BJ (cell line): ENCODE results near the gene ALK. TPM values are rescaled to one million over a fixed set of nuclear protein-coding genes. Genes with fewer than 3 reads are reported as not detected.

Experiments
- CTCF ChIA-PET: fragments of 350-600 bp; formaldehyde crosslinking; extraction: SDS; loops from one replicate; lab custom pipeline; 2021; ENCODE audit warnings: antibody characterized with exemption, inconsistent platforms; lab: Yijun Ruan, JAX
- POLR2A ChIA-PET: fragments of 300-600 bp; sonication (Branson Sonifier 250); formaldehyde crosslinking; extraction: SDS; loops from one replicate; lab custom pipeline; 2021; ENCODE audit warnings: antibody characterized with exemption; lab: Charles Lee
- DNase-seq: peaks from one replicate; pipeline ENCODE4 v3.0.0-alpha.2; 2011; ENCODE audit warnings: low read depth
- H3K27me3 ChIP-seq: 2 replicates; pipeline ENCODE4 v1.6.0; 2011; ENCODE audit warnings: low read length; ENCODE audit not compliant: control insufficient read depth, insufficient read depth
- H3K36me3 ChIP-seq: 2 replicates; pipeline ENCODE4 v1.5.1; 2011; ENCODE audit warnings: low read length; ENCODE audit not compliant: control insufficient read depth, insufficient read depth
- H3K4me3 ChIP-seq: 2 replicates; pipeline ENCODE4 v1.5.1; 2011; ENCODE audit warnings: low read depth, mild to moderate bottlenecking, control low read depth, low read length
- polyA plus RNA-seq: library from polyadenylated mRNA; depleted of rRNA; stranded (reverse); fragments of >200 nt; gene quantifications from 2 replicates; pipeline ENCODE4 v1.2.3, GENCODE V29; 2011
- TF ChIP-seq, protein P1 (sequence below): IDR thresholded peaks from 2 replicates; pipeline ENCODE4 v1.5.1; 2011; ENCODE audit warnings: low read depth, mild to moderate bottlenecking, control low read depth, inconsistent platforms, low read length, moderate library complexity; ENCODE audit not compliant: insufficient read depth

The ALK gene
- polyA plus RNA-seq, 1 experiment, result not detected

DNA sequence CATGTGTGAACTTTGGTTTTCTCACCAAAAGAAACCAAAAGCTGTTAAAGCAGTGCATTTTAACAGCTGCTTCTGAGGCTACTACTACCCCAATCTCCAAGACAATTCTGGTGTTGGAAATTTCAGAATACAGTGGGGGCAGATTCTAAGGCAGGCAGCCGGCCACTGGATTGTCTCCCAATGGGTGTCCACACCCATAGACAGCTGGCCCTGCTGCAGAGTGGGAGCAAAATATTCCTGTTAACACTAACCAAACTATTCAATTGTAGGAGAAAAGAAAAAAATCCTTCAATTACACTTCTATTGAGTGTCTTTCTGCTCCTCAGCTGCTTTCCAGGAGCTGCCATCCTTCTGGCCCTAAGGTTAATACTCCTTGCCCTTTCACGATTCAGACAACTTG, 223.7 kb downstream of the ALK start:
- no peaks in the 10 kb centered on the region for H3K27me3 ChIP-seq
- ChIA-PET POLR2A (no interaction called here), CTCF (no interaction called here)
- H3K36me3 ChIP-seq, result no peaks in the 10 kb centered on the region
- no peak overlapping the region for H3K4me3 ChIP-seq
- no peak for DNase-seq
- TF ChIP-seq, protein P1, sequence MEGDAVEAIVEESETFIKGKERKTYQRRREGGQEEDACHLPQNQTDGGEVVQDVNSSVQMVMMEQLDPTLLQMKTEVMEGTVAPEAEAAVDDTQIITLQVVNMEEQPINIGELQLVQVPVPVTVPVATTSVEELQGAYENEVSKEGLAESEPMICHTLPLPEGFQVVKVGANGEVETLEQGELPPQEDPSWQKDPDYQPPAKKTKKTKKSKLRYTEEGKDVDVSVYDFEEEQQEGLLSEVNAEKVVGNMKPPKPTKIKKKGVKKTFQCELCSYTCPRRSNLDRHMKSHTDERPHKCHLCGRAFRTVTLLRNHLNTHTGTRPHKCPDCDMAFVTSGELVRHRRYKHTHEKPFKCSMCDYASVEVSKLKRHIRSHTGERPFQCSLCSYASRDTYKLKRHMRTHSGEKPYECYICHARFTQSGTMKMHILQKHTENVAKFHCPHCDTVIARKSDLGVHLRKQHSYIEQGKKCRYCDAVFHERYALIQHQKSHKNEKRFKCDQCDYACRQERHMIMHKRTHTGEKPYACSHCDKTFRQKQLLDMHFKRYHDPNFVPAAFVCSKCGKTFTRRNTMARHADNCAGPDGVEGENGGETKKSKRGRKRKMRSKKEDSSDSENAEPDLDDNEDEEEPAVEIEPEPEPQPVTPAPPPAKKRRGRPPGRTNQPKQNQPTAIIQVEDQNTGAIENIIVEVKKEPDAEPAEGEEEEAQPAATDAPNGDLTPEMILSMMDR, result no peak

DNA sequence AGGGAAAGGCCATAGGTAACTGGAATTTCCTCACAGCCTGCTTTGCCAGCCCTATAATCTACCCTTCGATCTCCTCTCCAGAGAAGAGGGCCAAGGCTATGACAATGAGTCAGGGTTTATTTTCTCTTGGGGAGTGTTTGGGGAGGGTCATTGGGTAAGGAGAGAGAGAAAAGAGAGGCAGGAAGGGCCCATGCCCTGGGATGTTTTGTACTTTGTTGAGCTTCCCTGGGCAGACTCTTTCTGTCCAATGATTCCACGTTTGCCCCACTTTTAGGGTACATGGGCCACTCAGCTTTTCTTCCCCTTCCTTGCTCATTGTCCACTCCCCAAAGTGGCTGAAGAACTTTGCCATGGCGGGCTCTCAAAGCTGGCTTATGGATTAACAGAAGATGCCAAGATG, 224.2 kb downstream of the ALK start:
- POLR2A ChIA-PET, result no interaction called here
- DNase-seq, result no peak
- TF ChIP-seq, protein P1, result no peak
- Histone ChIP-seq H3K36me3 (no peaks in the 10 kb centered on the region), H3K4me3 (no peak overlapping the region), H3K27me3 (no peaks in the 10 kb centered on the region)
- CTCF ChIA-PET, result no interaction called here

DNA sequence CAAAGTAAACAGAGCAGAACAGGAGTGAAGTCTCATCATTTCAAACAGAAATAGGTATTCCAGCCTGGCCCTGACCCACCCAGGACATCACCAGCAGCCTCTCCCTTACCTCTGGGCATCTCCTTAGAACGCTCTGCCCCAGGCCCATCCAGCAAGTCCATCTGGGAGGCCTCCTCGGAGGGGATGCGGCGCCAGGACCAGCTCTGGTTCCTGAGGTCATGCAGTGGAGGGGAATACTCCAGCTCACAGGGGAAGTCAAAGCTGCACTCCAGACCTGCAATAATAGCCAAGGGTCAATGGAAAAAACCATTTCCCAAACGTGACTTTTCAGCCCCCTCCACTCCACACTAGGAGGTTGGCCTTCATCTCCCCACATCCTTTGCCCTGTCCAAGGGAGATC, 226.6 kb downstream of the ALK start:
- POLR2A ChIA-PET, result no interaction called here
- CTCF ChIA-PET, result no interaction called here
- Histone ChIP-seq H3K27me3 (no peaks in the 10 kb centered on the region; the same call in 1 of the 2 replicates), H3K4me3 (no peak overlapping the region), H3K36me3 (no peaks in the 10 kb centered on the region)
- no peak for DNase-seq
- TF ChIP-seq, protein P1, result no peak

DNA sequence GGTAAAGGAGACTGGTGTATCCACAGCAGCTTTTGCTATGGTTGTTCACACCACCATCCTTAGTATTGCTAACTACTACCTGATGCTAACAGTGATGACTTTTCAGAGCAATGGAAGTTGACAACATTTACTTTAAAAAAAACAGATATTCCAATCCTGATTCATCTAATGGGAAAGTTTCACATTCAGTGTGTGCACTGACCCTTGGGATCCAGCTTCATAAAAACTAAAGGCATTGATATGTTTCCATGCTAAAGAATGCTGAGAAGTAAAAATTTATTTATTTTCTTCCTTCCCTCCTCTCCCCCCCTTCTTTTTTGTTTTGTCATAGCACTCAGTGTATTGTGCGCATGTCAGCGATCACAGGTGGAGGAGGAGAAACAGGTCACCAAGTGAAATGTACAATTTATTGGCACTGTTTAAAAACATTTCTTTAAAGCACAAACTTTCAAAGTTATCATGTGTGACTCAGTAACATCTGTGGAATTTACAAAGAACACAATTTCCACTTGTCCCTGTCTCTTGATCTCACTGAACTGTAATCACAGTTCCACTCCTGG, 229.9 kb downstream of the ALK start:
- POLR2A ChIA-PET, result no interaction called here
- TF ChIP-seq, protein P1, result no peak
- CTCF ChIA-PET, result no interaction called here

DNA sequence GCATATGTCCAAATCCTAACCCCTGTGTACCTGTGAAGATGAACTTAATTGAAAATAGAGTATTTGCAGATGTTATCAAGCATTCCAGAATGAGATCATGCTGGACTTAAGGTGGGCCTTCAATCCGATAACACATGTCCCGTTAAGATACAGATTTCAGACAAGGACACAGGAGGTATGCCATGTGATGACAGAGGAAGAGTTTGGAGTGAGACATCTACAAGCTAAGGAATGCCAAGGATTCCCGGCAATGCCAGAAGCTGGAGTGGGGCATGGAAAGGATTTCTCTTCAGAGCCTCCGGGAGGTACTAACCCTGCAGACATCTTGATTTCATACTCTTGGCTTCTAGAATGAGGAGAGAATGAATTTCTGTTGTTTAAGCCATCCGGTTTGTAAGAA, 231.7 kb downstream of the ALK start:
- Histone ChIP-seq H3K4me3 (no peak overlapping the region), H3K36me3 (no peaks in the 10 kb centered on the region), H3K27me3 (no peaks in the 10 kb centered on the region; the same call in 1 of the 2 replicates)
- CTCF ChIA-PET, result no interaction called here
- POLR2A ChIA-PET, result no interaction called here
- no peak for DNase-seq
- TF ChIP-seq, protein P1, result no peak

More for the DNA sequence above, 229.9 kb downstream of the ALK start:
- no peak for DNase-seq
- no peaks in the 10 kb centered on the region; the same call in 1 of the 2 replicates for H3K27me3 ChIP-seq
- no peak overlapping the region for H3K4me3 ChIP-seq
- H3K36me3 ChIP-seq, result no peaks in the 10 kb centered on the region
